Stimulated activated naive CD8-positive, alpha-beta T cell treated with anti-CD3 and anti-CD28 coated beads, Interleukin-15, Interleukin-2, amounts not matched to agents 100 U/mL and 50 U/mL, for 24 hours (primary cell): ENCODE results near the gene PIEZO1.
A peak's percentile ranks its signal among the peaks of the same experiment; 100 is the strongest.
"Not testable (repeated sequence)": the region's sequence is repeated elsewhere in the genome, so short reads cannot be mapped to it uniquely, and the experiment has no call there.

Experiments used
- ATAC-seq: fragments of 150-1000 bp; cut with Tn5 transposase; one replicate; pipeline ENCODE4 v1.10.0; 2021
- DNase-seq: peaks from one replicate; pipeline ENCODE4 v3.0.0; 2021

Gene PIEZO1

GRCh38 chr16:88783391-88784073 is 1.5 kb downstream of the PIEZO1 start:
- peak; percentile 23 for DNase-seq
- no peak for ATAC-seq

- DNase-seq, result peak; percentile 81
- ATAC-seq, result peak; percentile 82
These were observed 2.3 kb downstream of the PIEZO1 start for GRCh38 chr16:88782454-88783390.

- DNase-seq, result peak; percentile 72
- ATAC-seq, result peak; percentile 62
These were observed 3.6 kb downstream of the PIEZO1 start for GRCh38 chr16:88781140-88782077.

GRCh38 chr16:88780142-88781062 is 4.6 kb downstream of the PIEZO1 start:
- peak; percentile 10 for DNase-seq
- ATAC-seq, result no peak

- ATAC-seq (no peak), DNase-seq (no peak)
These were observed 5.4 kb downstream of the PIEZO1 start for GRCh38 chr16:88779406-88780141.

GRCh38 chr16:88778541-88779065 is 6.4 kb downstream of the PIEZO1 start:
- no peak for DNase-seq
- no peak for ATAC-seq

GRCh38 chr16:88778271-88778525 is 6.8 kb downstream of the PIEZO1 start:
- ATAC-seq (no peak), DNase-seq (no peak)

- DNase-seq (no peak), ATAC-seq (no peak)
These were observed 7.3 kb downstream of the PIEZO1 start for GRCh38 chr16:88777471-88778270.

GRCh38 chr16:88775825-88776224 is 9.2 kb downstream of the PIEZO1 start:
- no peak for DNase-seq
- no peak for ATAC-seq

GRCh38 chr16:88774544-88775393 is 10.3 kb downstream of the PIEZO1 start:
- DNase-seq (no peak), ATAC-seq (no peak)

- no peak for DNase-seq
- no peak for ATAC-seq
These were observed 11.2 kb downstream of the PIEZO1 start for GRCh38 chr16:88773812-88774291.

- DNase-seq, result no peak
These were observed 11.9 kb downstream of the PIEZO1 start for GRCh38 chr16:88772871-88773811.

GRCh38 chr16:88771781-88772180 is 13.2 kb downstream of the PIEZO1 start:
- not testable (repeated sequence) for ATAC-seq

More at GRCh38 chr16:88772871-88773811, 11.9 kb downstream of the PIEZO1 start:
- ATAC-seq, result no peak

GRCh38 chr16:88771294-88771772 is 13.7 kb downstream of the PIEZO1 start:
- ATAC-seq (no peak), DNase-seq (no peak)

More at GRCh38 chr16:88771781-88772180, 13.2 kb downstream of the PIEZO1 start:
- not testable (repeated sequence) for DNase-seq

- DNase-seq (peak; percentile 52), ATAC-seq (peak; percentile 55)
These were observed 14.3 kb downstream of the PIEZO1 start for GRCh38 chr16:88770461-88771293.
